ENCODE data around the gene ERMAP.

- TF ChIP-seq, protein P1, sequence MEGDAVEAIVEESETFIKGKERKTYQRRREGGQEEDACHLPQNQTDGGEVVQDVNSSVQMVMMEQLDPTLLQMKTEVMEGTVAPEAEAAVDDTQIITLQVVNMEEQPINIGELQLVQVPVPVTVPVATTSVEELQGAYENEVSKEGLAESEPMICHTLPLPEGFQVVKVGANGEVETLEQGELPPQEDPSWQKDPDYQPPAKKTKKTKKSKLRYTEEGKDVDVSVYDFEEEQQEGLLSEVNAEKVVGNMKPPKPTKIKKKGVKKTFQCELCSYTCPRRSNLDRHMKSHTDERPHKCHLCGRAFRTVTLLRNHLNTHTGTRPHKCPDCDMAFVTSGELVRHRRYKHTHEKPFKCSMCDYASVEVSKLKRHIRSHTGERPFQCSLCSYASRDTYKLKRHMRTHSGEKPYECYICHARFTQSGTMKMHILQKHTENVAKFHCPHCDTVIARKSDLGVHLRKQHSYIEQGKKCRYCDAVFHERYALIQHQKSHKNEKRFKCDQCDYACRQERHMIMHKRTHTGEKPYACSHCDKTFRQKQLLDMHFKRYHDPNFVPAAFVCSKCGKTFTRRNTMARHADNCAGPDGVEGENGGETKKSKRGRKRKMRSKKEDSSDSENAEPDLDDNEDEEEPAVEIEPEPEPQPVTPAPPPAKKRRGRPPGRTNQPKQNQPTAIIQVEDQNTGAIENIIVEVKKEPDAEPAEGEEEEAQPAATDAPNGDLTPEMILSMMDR (IDR thresholded peaks at IDR 0.05), result no peak
- TF ChIP-seq POLR2A (IDR thresholded peaks at IDR 0.05), result peak in 1 of 2 donors; percentile 35
These were observed at the start of gene ERMAP, which contains the start of gene SVBP for GRCh38 chr1:42816585-42817439.

Data from Peyer's patch (tissue), 4 donors.